WTC11 (cell line): Measurements from ENCODE around the gene HSPH1.

Experiments
- GABPB1 ChIP-seq: sonication (generic); formaldehyde crosslinking; IDR thresholded peaks from 2 replicates; pipeline ENCODE4 v1.8.1; 2023; ENCODE audit warnings: mild to moderate bottlenecking, missing genetic modification reagents
- IRF2 ChIP-seq: sonication (generic); formaldehyde crosslinking; IDR thresholded peaks from 2 replicates; pipeline ENCODE4 v1.8.0; 2022; ENCODE audit warnings: low read depth, missing genetic modification reagents, borderline replicate concordance
- NR2C2 ChIP-seq: sonication (generic); formaldehyde crosslinking; IDR thresholded peaks from 2 replicates; pipeline ENCODE4 v1.8.0; 2022; ENCODE audit warnings: mild to moderate bottlenecking, missing genetic modification reagents
- NR3C1 ChIP-seq: sonication (generic); formaldehyde crosslinking; conservative IDR thresholded peaks from 2 replicates; pipeline ENCODE4 v1.8.1; 2023; ENCODE audit warnings: low read depth, mild to moderate bottlenecking, missing genetic modification reagents
- TF ChIP-seq, protein P1 (sequence below): fragments of 200-600 bp; IDR thresholded peaks from 2 replicates; pipeline ENCODE4 v1.8.0; 2022; ENCODE audit warnings: antibody characterized with exemption
- TF ChIP-seq, protein P2 (sequence below): sonication (generic); formaldehyde crosslinking; IDR thresholded peaks from 2 replicates; pipeline ENCODE4 v1.8.1; 2022; ENCODE audit warnings: low read depth, mild to moderate bottlenecking, moderate library complexity, missing genetic modification reagents, borderline replicate concordance
- TF ChIP-seq, protein P3 (sequence below): sonication (generic); formaldehyde crosslinking; IDR thresholded peaks from 2 replicates; pipeline ENCODE4 v1.8.1; 2023; ENCODE audit warnings: mild to moderate bottlenecking, missing genetic modification reagents
- TF ChIP-seq, protein P4 (sequence below): sonication (generic); formaldehyde crosslinking; IDR thresholded peaks from 2 replicates; pipeline ENCODE4 v1.8.0; 2022; ENCODE audit warnings: mild to moderate bottlenecking, missing genetic modification reagents

DNA sequence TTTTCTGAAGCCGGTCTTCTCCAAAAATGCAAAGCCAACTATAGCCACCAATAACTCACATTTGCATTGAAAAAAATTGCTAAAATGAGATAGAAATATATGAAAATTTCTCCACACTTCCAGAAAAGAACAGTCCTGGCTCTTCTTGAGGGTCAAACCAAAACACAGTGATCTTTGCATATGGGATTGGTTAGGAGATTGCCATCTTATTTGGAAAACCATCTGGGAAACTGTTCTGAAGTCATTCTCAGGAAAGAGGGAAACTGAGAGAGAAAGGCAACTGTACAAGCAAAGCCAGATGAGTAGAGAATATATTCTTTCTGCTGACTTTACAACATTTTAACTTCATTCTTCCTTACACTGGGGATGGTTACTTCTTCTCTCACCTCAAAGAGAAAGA, 54.6 kb downstream of the HSPH1 start:
- TF ChIP-seq, protein P1, sequence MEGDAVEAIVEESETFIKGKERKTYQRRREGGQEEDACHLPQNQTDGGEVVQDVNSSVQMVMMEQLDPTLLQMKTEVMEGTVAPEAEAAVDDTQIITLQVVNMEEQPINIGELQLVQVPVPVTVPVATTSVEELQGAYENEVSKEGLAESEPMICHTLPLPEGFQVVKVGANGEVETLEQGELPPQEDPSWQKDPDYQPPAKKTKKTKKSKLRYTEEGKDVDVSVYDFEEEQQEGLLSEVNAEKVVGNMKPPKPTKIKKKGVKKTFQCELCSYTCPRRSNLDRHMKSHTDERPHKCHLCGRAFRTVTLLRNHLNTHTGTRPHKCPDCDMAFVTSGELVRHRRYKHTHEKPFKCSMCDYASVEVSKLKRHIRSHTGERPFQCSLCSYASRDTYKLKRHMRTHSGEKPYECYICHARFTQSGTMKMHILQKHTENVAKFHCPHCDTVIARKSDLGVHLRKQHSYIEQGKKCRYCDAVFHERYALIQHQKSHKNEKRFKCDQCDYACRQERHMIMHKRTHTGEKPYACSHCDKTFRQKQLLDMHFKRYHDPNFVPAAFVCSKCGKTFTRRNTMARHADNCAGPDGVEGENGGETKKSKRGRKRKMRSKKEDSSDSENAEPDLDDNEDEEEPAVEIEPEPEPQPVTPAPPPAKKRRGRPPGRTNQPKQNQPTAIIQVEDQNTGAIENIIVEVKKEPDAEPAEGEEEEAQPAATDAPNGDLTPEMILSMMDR = no peak
- TF ChIP-seq, protein P2, sequence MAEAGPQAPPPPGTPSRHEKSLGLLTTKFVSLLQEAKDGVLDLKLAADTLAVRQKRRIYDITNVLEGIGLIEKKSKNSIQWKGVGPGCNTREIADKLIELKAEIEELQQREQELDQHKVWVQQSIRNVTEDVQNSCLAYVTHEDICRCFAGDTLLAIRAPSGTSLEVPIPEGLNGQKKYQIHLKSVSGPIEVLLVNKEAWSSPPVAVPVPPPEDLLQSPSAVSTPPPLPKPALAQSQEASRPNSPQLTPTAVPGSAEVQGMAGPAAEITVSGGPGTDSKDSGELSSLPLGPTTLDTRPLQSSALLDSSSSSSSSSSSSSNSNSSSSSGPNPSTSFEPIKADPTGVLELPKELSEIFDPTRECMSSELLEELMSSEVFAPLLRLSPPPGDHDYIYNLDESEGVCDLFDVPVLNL = no peak
- TF ChIP-seq, protein P3, sequence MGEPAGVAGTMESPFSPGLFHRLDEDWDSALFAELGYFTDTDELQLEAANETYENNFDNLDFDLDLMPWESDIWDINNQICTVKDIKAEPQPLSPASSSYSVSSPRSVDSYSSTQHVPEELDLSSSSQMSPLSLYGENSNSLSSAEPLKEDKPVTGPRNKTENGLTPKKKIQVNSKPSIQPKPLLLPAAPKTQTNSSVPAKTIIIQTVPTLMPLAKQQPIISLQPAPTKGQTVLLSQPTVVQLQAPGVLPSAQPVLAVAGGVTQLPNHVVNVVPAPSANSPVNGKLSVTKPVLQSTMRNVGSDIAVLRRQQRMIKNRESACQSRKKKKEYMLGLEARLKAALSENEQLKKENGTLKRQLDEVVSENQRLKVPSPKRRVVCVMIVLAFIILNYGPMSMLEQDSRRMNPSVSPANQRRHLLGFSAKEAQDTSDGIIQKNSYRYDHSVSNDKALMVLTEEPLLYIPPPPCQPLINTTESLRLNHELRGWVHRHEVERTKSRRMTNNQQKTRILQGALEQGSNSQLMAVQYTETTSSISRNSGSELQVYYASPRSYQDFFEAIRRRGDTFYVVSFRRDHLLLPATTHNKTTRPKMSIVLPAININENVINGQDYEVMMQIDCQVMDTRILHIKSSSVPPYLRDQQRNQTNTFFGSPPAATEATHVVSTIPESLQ (CRISPR knock-in tag) = no peak
- TF ChIP-seq NR2C2 (CRISPR knock-in tag) (no peak), NR3C1 (CRISPR knock-in tag) (no peak), GABPB1 (CRISPR knock-in tag) (no peak), IRF2 (CRISPR knock-in tag) (no peak)
- TF ChIP-seq, protein P4, sequence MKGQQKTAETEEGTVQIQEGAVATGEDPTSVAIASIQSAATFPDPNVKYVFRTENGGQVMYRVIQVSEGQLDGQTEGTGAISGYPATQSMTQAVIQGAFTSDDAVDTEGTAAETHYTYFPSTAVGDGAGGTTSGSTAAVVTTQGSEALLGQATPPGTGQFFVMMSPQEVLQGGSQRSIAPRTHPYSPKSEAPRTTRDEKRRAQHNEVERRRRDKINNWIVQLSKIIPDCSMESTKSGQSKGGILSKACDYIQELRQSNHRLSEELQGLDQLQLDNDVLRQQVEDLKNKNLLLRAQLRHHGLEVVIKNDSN (CRISPR knock-in tag) = no peak
